Psoas muscle (tissue), 8 donors: ENCODE measurements around the gene ALOX12B. TPM values are rescaled to one million over a fixed set of nuclear protein-coding genes. Genes with fewer than 3 reads are reported as not detected.

Experiments used
- ATAC-seq, 4 donors: fragments of 200-7000 bp; cut with Tn5 transposase; one replicate each; pipeline ENCODE4 v1.9.1; 2020; ENCODE audit warnings: moderate library complexity in 3 of 4, mild to moderate bottlenecking in 2 of 4
- DNase-seq, 2 donors: peaks; one replicate each; pipeline ENCODE4 v3.0.0-alpha.2; 2020
- H3K27ac ChIP-seq: fragments of 200-600 bp; one replicate; pipeline ENCODE4 v1.8.0; 2022
- H3K27me3 ChIP-seq, 3 donors: fragments of 200-600 bp in 1 of 3; one replicate each; pipeline versions ENCODE4 v1.6.1 to v1.8.0; 2013 to 2022; ENCODE audit warnings: low read length in 2 of 3, mild to moderate bottlenecking in 2 of 3, moderate library complexity in 1 of 3; ENCODE audit not compliant: insufficient read depth in 3 of 3
- H3K36me3 ChIP-seq, 2 donors: fragments of 200-600 bp in 1 of 2; one replicate each; pipeline versions ENCODE4 v1.6.1 to v1.8.0; 2013 to 2022; ENCODE audit warnings: low read depth in 1 of 2, mild to moderate bottlenecking in 1 of 2, moderate library complexity in 1 of 2; ENCODE audit not compliant: insufficient read depth in 1 of 2
- H3K4me1 ChIP-seq: fragments of 200-600 bp; one replicate; pipeline ENCODE4 v1.8.0; 2022
- H3K4me3 ChIP-seq: fragments of 200-600 bp; one replicate; pipeline ENCODE4 v1.8.0; 2022; ENCODE audit warnings: mild to moderate bottlenecking
- H3K9me3 ChIP-seq: fragments of 200-600 bp; one replicate; pipeline ENCODE4 v1.8.0; 2022
- WGBS, 3 donors: extraction: QIAGEN DNeasy Blood & Tissue Kit; methylation state at CpG; one replicate each; pipeline versions ENCODE4 v1.1.6 to v1.1.7; 2013; 5-methylcytosine and 5-hydroxymethylcytosine counted together
- intact Hi-C, 2 donors: fragments of 100-400 bp; cut with DNase I; formaldehyde crosslinking; loops; one replicate each; pipeline versions ENCODE4 v1.11.0 to v1.14.2; 2022
- long read RNA-seq, 2 donors: library from polyadenylated mRNA; unstranded; transcript quantifications; one replicate each; pipeline ENCODE4 v2.0.0, GENCODE V29; 2021
- polyA plus RNA-seq, 3 donors: library from polyadenylated mRNA; stranded (reverse); fragments of 200-250 nt; gene quantifications; one replicate each; pipeline ENCODE4 v1.2.3, GENCODE V29; 2013
- total RNA-seq, 4 donors: library from RNA; stranded (reverse); fragmentation: NEBNext Ultra II Directional in 2 of 4; extraction: Animal tissue kit (Norgen Biotek cat#: 25700) in 2 of 4; gene quantifications; one replicate each; pipeline versions ENCODE4 v1.2.1 to v1.2.4, GENCODE V29; 2021 to 2023
- TF ChIP-seq, protein P1 (sequence below): fragments of 200-600 bp; IDR thresholded peaks from one replicate; pipeline ENCODE4 v1.8.0; 2022; ENCODE audit warnings: antibody characterized with exemption
- donor health status: healthy with polysubstance abuse.
- donor health status: DM: no; HTN: no; CAD: no; lungs with moderate emphysema.
- donor health status: Bipolar disorder and iron deficiency.
- donor health status: healthy.
- donor health status: DM: yes; HTN: yes; CAD: no.
- donor health status: DM: no; HTN: no; CAD: no.
- donor health status: DM: no; HTN: no; CAD: no.
- donor health status: DM: yes; HTN: yes; CAD: no.

The ALOX12B gene
- not detected for total RNA-seq
- polyA plus RNA-seq, result not detected
- long read RNA-seq, donor 1, result 0 reads
- long read RNA-seq, donor 2, result 0 reads

DNA sequence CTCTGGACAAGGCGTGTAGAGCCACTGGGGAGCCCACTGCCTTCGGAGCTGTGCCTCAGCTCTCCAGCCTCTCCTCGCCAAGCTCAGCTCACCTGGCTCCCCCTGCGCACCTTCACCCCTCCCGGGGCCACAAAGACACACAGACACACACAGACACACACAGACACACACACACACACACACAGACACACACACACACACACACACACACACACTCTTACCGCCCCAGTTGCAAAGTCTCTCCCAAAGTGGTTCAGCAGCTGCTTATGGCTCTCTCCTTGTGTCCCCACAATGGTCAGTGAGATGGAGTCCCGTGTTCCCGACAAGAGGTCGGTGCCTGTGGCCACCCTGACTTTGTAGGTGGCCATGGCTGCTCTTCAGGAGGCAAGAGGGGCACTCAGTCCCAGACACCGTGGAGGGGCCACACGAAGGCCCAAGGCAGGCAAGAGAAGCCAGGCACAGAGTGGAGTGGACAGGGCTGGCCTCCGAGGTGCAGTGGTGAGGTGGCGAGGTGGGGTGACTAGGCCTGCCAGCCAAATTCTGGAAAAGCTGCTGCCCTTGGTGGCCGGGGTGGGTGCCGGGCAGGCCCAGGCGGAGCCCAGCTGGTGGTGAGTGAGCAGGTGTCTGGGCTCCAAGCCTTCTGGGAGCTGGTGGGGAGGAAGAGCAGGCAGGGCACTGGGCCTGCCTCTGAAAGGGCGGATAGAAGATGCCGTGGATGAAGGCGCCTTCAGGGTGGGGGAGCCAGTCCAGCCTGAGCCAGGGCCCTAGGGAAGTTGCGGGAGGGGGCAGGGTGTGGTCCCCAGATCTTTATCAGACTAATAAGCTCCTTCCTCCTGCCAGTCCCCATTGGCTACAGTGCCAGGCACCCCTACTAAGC is at the start of gene ALOX12B:
ALOX12B (minus strand) TSS at position 642 of the 877 bp plus-strand sequence; CDS start at position 368, 274 bp downstream.
- no peaks in the 10 kb centered on the region for H3K9me3 ChIP-seq
- TF ChIP-seq, protein P1, sequence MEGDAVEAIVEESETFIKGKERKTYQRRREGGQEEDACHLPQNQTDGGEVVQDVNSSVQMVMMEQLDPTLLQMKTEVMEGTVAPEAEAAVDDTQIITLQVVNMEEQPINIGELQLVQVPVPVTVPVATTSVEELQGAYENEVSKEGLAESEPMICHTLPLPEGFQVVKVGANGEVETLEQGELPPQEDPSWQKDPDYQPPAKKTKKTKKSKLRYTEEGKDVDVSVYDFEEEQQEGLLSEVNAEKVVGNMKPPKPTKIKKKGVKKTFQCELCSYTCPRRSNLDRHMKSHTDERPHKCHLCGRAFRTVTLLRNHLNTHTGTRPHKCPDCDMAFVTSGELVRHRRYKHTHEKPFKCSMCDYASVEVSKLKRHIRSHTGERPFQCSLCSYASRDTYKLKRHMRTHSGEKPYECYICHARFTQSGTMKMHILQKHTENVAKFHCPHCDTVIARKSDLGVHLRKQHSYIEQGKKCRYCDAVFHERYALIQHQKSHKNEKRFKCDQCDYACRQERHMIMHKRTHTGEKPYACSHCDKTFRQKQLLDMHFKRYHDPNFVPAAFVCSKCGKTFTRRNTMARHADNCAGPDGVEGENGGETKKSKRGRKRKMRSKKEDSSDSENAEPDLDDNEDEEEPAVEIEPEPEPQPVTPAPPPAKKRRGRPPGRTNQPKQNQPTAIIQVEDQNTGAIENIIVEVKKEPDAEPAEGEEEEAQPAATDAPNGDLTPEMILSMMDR, result no peak
- no peaks in the 10 kb centered on the region for H3K4me1 ChIP-seq
- WGBS, 3 donors, result 72 to 74% (median 74%) methylated on average over 17 to 20 of the region's 20 CpGs
- ATAC-seq (no peak), DNase-seq (peak in 1 of 2 donors; percentile 36)
- H3K4me3 ChIP-seq, result no peak within 1 kb of the TSS
- peaks cover 0 to 32% (median 8%) of the 10 kb centered on the region in 3 donors for H3K27me3 ChIP-seq
- intact Hi-C loops, result no loop called here
- H3K36me3 ChIP-seq, result no peaks in the 10 kb centered on the region
- no peak within 1 kb of the TSS for H3K27ac ChIP-seq

DNA sequence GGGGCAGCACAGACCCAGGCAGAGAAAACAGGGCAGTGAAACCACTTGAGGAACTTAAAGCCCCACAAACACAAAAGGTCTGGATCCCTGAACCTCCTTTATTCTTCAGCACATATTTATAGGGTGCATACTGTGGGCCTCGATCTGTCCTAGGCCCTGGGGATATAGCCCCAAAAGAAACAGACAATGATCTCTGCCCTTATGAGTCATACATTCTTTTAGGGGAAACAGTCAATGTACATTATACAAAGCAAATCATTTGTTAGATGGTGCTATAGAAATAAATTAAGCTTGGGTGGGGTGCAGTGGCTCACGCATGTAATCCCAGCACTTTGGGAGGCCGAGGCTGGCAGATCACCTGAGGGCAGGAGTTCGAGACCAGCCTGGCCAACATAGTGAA is 46.4 kb upstream of the ALOX12B start:
- 89 to 94% (median 91%) methylated on average over 4 of the region's 4 CpGs for WGBS, 3 donors
- DNase-seq (no peak), ATAC-seq (no peak)
- Histone ChIP-seq H3K4me3 (no peak overlapping the region), H3K27ac (no peak overlapping the region), H3K27me3 (no peaks in the 10 kb centered on the region), H3K4me1 (peaks cover 6% of the 10 kb centered on the region), H3K36me3 (no peaks in the 10 kb centered on the region), H3K9me3 (no peaks in the 10 kb centered on the region)
- TF ChIP-seq, protein P1, result no peak
- intact Hi-C loops, result no loop called here

DNA sequence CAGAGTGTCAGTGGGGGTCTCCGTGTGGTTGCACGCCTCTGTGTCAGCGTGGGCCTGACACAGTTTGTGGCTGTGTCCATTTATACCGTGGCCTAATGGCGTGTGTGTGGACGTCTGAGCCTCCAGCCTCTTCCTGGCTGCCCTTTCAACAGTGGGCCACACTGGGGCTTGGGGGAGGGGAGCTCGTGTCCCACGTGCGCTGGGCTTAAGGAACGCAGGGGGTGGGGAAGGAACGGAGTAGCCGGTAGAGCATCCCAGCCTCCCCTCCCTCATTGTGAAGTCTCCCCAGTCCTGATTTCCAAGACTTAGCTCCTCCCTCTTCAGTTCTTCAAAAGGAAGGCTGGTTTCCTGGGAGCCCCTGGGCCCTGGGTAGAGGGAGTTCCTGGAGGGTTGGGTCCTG is 45.9 kb upstream of the ALOX12B start:
- intact Hi-C loops, result no loop called here
- Histone ChIP-seq H3K27ac (no peak overlapping the region), H3K4me3 (no peak overlapping the region), H3K9me3 (no peaks in the 10 kb centered on the region), H3K36me3 (no peaks in the 10 kb centered on the region), H3K27me3 (no peaks in the 10 kb centered on the region), H3K4me1 (peaks cover 5% of the 10 kb centered on the region)
- DNase-seq, result peak in 1 of 2 donors; percentile 25
- no peak for ATAC-seq
- TF ChIP-seq, protein P1, result no peak
- WGBS, 3 donors, result 61 to 69% (median 67%) methylated on average over 12 of the region's 12 CpGs

DNA sequence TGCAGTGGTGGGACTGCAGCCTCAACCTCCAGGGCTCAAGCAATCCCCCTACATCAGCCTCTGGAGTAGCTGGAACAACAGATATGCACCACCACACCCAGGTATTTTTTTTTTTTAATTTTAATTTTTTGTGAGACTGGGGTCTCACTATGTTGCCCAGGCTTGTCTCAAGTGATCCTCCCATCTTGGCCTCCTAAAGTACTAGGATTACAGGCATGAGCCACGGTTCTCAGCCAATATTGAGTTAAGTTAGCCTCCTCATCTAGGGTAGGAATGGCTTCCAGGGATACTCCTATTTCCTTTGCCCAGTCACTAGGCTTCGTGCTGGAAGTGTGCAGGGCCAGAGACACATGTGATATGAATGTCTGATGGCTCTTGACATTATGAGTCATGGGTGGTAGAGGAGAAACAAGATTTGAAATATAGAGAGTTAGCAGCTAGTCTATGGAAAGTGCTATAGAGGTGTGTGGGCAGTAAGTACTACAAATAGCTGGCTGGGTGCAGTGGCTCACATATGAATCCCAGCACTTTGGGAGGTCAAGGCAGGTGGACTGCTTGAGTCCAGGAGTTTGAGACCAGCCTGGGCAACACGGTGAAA is 44.4 kb upstream of the ALOX12B start:
- intact Hi-C loops, result no loop called here
- 57 to 84% (median 72%) methylated on average over 3 of the region's 3 CpGs for WGBS, 3 donors
- no peak for DNase-seq
- H3K4me3 ChIP-seq, result no peak overlapping the region
- no peak overlapping the region for H3K27ac ChIP-seq
- no peaks in the 10 kb centered on the region for H3K27me3 ChIP-seq
- H3K4me1 ChIP-seq, result peaks cover 1% of the 10 kb centered on the region
- H3K36me3 ChIP-seq, result no peaks in the 10 kb centered on the region
- no peaks in the 10 kb centered on the region for H3K9me3 ChIP-seq
- TF ChIP-seq, protein P1, result no peak
- ATAC-seq, result no peak
